ENCODE data around the gene ITGB1BP2.
"Not testable (repeated sequence)": the region's sequence is repeated elsewhere in the genome, so short reads cannot be mapped to it uniquely, and the experiment has no call there.

ITGB1BP2 gene

GRCh38 chrX:71282514-71283402, 18.8 kb upstream of the ITGB1BP2 start:
- TF ChIP-seq POU2F2 (IDR thresholded peaks at IDR 0.05; ENCODE audit: low read depth, low read length) (no peak), POLR2AphosphoS5 (IDR thresholded peaks at IDR 0.05; ENCODE audit: low read depth, low read length) (no peak), PAX5 (IDR thresholded peaks at IDR 0.05; ENCODE audit: insufficient read depth, low read length, severe bottlenecking) (no peak), POLR2A (IDR thresholded peaks at IDR 0.05; ENCODE audit: low read depth, low read length) (no peak), TAF1 (IDR thresholded peaks at IDR 0.05; ENCODE audit: low read depth, low read length) (0 out of 2 replicates have a peak, but pooled peaks have one; percentile 28), SPI1 (IDR thresholded peaks at IDR 0.05; ENCODE audit: low read depth, low read length) (no peak)
- FAIRE-seq (peak; percentile 78), DNase-seq (ENCODE audit: insufficient read length, low spot score) (no peak)

GRCh38 chrX:71283403-71284143, 18.0 kb upstream of the ITGB1BP2 start, which contains the start of gene NONO:
NONO (plus strand) TSS chrX:71283635; CDS start chrX:71290638, 7,003 bp downstream.
- no peak; the same call in 1 of the 2 replicates for TF ChIP-seq POLR2A (IDR thresholded peaks at IDR 0.05; ENCODE audit: low read depth, low read length)
- TF ChIP-seq POU2F2 (IDR thresholded peaks at IDR 0.05; ENCODE audit: low read depth, low read length): no peak
- TF ChIP-seq PAX5 (IDR thresholded peaks at IDR 0.05; ENCODE audit: insufficient read depth, low read length, severe bottlenecking): no peak
- TF ChIP-seq POLR2AphosphoS5 (IDR thresholded peaks at IDR 0.05; ENCODE audit: low read depth, low read length): peak; percentile 75
- TF ChIP-seq TAF1 (IDR thresholded peaks at IDR 0.05; ENCODE audit: low read depth, low read length): peak; percentile 25; the same call in 1 of the 2 replicates
- no peak for TF ChIP-seq SPI1 (IDR thresholded peaks at IDR 0.05; ENCODE audit: low read depth, low read length)
- DNase-seq (ENCODE audit: insufficient read length, low spot score) (peak; percentile 40), FAIRE-seq (peak; percentile 95)

GRCh38 chrX:71285929-71286328, 15.6 kb upstream of the ITGB1BP2 start:
- DNase-seq (ENCODE audit: insufficient read length, low spot score): no peak
- TF ChIP-seq SPI1 (IDR thresholded peaks at IDR 0.05; ENCODE audit: low read depth, low read length): no peak
- no peak for TF ChIP-seq POLR2AphosphoS5 (IDR thresholded peaks at IDR 0.05; ENCODE audit: low read depth, low read length)
- TF ChIP-seq POLR2A (IDR thresholded peaks at IDR 0.05; ENCODE audit: low read depth, low read length): no peak
- no peak for TF ChIP-seq PAX5 (IDR thresholded peaks at IDR 0.05; ENCODE audit: insufficient read depth, low read length, severe bottlenecking)
- no peak for TF ChIP-seq TAF1 (IDR thresholded peaks at IDR 0.05; ENCODE audit: low read depth, low read length)
- TF ChIP-seq POU2F2 (IDR thresholded peaks at IDR 0.05; ENCODE audit: low read depth, low read length): no peak
- no peak for FAIRE-seq

GRCh38 chrX:71291381-71291780, 10.2 kb upstream of the ITGB1BP2 start:
- FAIRE-seq (no peak), DNase-seq (ENCODE audit: insufficient read length, low spot score) (no peak)
- TF ChIP-seq POLR2A (IDR thresholded peaks at IDR 0.05; ENCODE audit: low read depth, low read length): no peak
- no peak for TF ChIP-seq SPI1 (IDR thresholded peaks at IDR 0.05; ENCODE audit: low read depth, low read length)
- no peak for TF ChIP-seq POLR2AphosphoS5 (IDR thresholded peaks at IDR 0.05; ENCODE audit: low read depth, low read length)
- no peak for TF ChIP-seq POU2F2 (IDR thresholded peaks at IDR 0.05; ENCODE audit: low read depth, low read length)
- no peak for TF ChIP-seq TAF1 (IDR thresholded peaks at IDR 0.05; ENCODE audit: low read depth, low read length)
- TF ChIP-seq PAX5 (IDR thresholded peaks at IDR 0.05; ENCODE audit: insufficient read depth, low read length, severe bottlenecking): no peak

- TF ChIP-seq POU2F2 (IDR thresholded peaks at IDR 0.05; ENCODE audit: low read depth, low read length) (no peak), TAF1 (IDR thresholded peaks at IDR 0.05; ENCODE audit: low read depth, low read length) (no peak), PAX5 (IDR thresholded peaks at IDR 0.05; ENCODE audit: insufficient read depth, low read length, severe bottlenecking) (no peak), POLR2A (IDR thresholded peaks at IDR 0.05; ENCODE audit: low read depth, low read length) (no peak), POLR2AphosphoS5 (IDR thresholded peaks at IDR 0.05; ENCODE audit: low read depth, low read length) (no peak), SPI1 (IDR thresholded peaks at IDR 0.05; ENCODE audit: low read depth, low read length) (no peak)
- DNase-seq (ENCODE audit: insufficient read length, low spot score) (no peak), FAIRE-seq (no peak)
These were observed 8.7 kb upstream of the ITGB1BP2 start for GRCh38 chrX:71292669-71293365.

GRCh38 chrX:71296806-71297205, 4.7 kb upstream of the ITGB1BP2 start:
- no peak for FAIRE-seq
- no peak for TF ChIP-seq POLR2A (IDR thresholded peaks at IDR 0.05; ENCODE audit: low read depth, low read length)
- no peak for TF ChIP-seq POU2F2 (IDR thresholded peaks at IDR 0.05; ENCODE audit: low read depth, low read length)
- TF ChIP-seq SPI1 (IDR thresholded peaks at IDR 0.05; ENCODE audit: low read depth, low read length): no peak
- TF ChIP-seq POLR2AphosphoS5 (IDR thresholded peaks at IDR 0.05; ENCODE audit: low read depth, low read length): no peak

GRCh38 chrX:71298119-71298518, 3.4 kb upstream of the ITGB1BP2 start:
- no peak for TF ChIP-seq POLR2AphosphoS5 (IDR thresholded peaks at IDR 0.05; ENCODE audit: low read depth, low read length)
- peak; percentile 46; the same call in 1 of the 2 replicates for TF ChIP-seq POLR2A (IDR thresholded peaks at IDR 0.05; ENCODE audit: low read depth, low read length)
- FAIRE-seq (no peak), DNase-seq (ENCODE audit: insufficient read length, low spot score) (no peak)

More at GRCh38 chrX:71296806-71297205, 4.7 kb upstream of the ITGB1BP2 start:
- DNase-seq (ENCODE audit: insufficient read length, low spot score): no peak

- not testable (repeated sequence) for FAIRE-seq; DNase-seq (ENCODE audit: insufficient read length, low spot score)
These were observed 1.5 kb upstream of the ITGB1BP2 start for GRCh38 chrX:71300064-71300463.

- not testable (repeated sequence) for FAIRE-seq; DNase-seq (ENCODE audit: insufficient read length, low spot score)
These were observed 1.1 kb upstream of the ITGB1BP2 start for GRCh38 chrX:71300495-71300894.

More at GRCh38 chrX:71300495-71300894, 1.1 kb upstream of the ITGB1BP2 start:
- TF ChIP-seq POLR2AphosphoS5 (IDR thresholded peaks at IDR 0.05; ENCODE audit: low read depth, low read length): peak; percentile 53; the same call in 1 of the 2 replicates
